ENCODE measurements around the gene TNFAIP3. TPM values are rescaled to one million over a fixed set of nuclear protein-coding genes. Genes with fewer than 3 reads are reported as not detected.

TNFAIP3 gene
- total and polyA plus RNA-seq, 2 donors (not counting 1 experiment from before 2014, with no cell fraction given): 86.2 to 92.0 TPM

GRCh38 chr6:137861550-137862337 is 5.3 kb upstream of the TNFAIP3 start:
- intact Hi-C loops (cut with micrococcal nuclease): loop anchor here (10.0 kb wide), 1 partner anchor 647 kb away; the partner anchor contains the start of gene IFNGR1
- Mint-ChIP-seq H3K27me3 (no peaks in the 10 kb centered on the region), H3K4me1 (peaks cover 10% of the 10 kb centered on the region), H3K9me3 (ENCODE audit: insufficient read depth) (no peaks in the 10 kb centered on the region), H3K27ac (no peak overlapping the region), H3K4me3 (no peak overlapping the region)
- POLR2A ChIA-PET: no interaction called here
- no peak for TF ChIP-seq EZH2 (IDR thresholded peaks at IDR 0.05; ENCODE audit: borderline replicate concordance, insufficient read depth, low read depth, low read length, poor library complexity, severe bottlenecking)
- TF ChIP-seq, protein P1, sequence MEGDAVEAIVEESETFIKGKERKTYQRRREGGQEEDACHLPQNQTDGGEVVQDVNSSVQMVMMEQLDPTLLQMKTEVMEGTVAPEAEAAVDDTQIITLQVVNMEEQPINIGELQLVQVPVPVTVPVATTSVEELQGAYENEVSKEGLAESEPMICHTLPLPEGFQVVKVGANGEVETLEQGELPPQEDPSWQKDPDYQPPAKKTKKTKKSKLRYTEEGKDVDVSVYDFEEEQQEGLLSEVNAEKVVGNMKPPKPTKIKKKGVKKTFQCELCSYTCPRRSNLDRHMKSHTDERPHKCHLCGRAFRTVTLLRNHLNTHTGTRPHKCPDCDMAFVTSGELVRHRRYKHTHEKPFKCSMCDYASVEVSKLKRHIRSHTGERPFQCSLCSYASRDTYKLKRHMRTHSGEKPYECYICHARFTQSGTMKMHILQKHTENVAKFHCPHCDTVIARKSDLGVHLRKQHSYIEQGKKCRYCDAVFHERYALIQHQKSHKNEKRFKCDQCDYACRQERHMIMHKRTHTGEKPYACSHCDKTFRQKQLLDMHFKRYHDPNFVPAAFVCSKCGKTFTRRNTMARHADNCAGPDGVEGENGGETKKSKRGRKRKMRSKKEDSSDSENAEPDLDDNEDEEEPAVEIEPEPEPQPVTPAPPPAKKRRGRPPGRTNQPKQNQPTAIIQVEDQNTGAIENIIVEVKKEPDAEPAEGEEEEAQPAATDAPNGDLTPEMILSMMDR (IDR thresholded peaks at IDR 0.05): no peak
- no peak overlapping the region for H3K27ac ChIP-seq (ENCODE audit: low read length in 2 of 2)
- no peaks in the 10 kb centered on the region for H4K20me1 ChIP-seq (ENCODE audit: control insufficient read depth, insufficient read depth, low read length, poor library complexity, severe bottlenecking)
- H3K9me3 ChIP-seq (ENCODE audit: control extremely low read depth in 1 of 3, control insufficient read depth in 2 of 3, insufficient read depth in 1 of 3, low read length in 2 of 3): no peaks in the 10 kb centered on the region
- H3K9ac ChIP-seq (ENCODE audit: low read length): no peak overlapping the region
- no peak overlapping the region for H3K4me2 ChIP-seq (replicated peaks; ENCODE audit: low read depth, low read length, poor library complexity, severe bottlenecking)
- DNase-seq: no peak
- H3K4me3 ChIP-seq (ENCODE audit: control extremely low read depth in 1 of 5, extremely low read depth in 1 of 5, insufficient read depth in 1 of 5, low read depth in 2 of 5, low read length in 4 of 5): no peak overlapping the region
- H3K4me1 ChIP-seq (ENCODE audit: control insufficient read depth in 2 of 2, insufficient read depth in 2 of 2, low read length in 2 of 2): peaks cover 6 to 8% of the 10 kb centered on the region in 2 donors
- no peaks in the 10 kb centered on the region for H3K27me3 ChIP-seq (replicated peaks in 1 of 4; ENCODE audit: control extremely low read depth in 1 of 4, control insufficient read depth in 3 of 4, insufficient read depth in 4 of 4, low read length in 3 of 4)
- H2AFZ ChIP-seq (ENCODE audit: insufficient read depth, low read depth, low read length, poor library complexity, severe bottlenecking): no peak overlapping the region
- 100% methylated on average over 1 of the region's 3 CpGs for WGBS (ENCODE audit: insufficient coverage)
- no peak for ATAC-seq (ENCODE audit: low read depth)
- H3K79me2 ChIP-seq (ENCODE audit: control insufficient read depth, insufficient read depth, low read length): no peaks in the 10 kb centered on the region
- CTCF ChIA-PET: interaction anchor here (0.8 kb wide), 1 partner anchor 153 kb away, joined by 4 read pairs; no protein-coding TSS in a partner anchor
- peaks cover 0 to 3% of the 10 kb centered on the region in 2 experiments for H3K36me3 ChIP-seq (replicated peaks in 1 of 2; ENCODE audit: control extremely low read depth in 1 of 2, control insufficient read depth in 1 of 2, extremely low read depth in 1 of 2, insufficient read depth in 2 of 2, low read length in 1 of 2)
